GM21737 (cell line): ENCODE data around the gene TET3.
A peak's percentile ranks its signal among the peaks of the same experiment; 100 is the strongest.
"Not testable (repeated sequence)": the region's sequence is repeated elsewhere in the genome, so short reads cannot be mapped to it uniquely, and the experiment has no call there.

ENCODE experiments used
- ATAC-seq: cut with Tn5 transposase; IDR thresholded peaks from one replicate; pipeline ENCODE4 v1.9.1; 2021; ENCODE audit warnings: mild to moderate bottlenecking, moderate library complexity; ENCODE audit not compliant: unreplicated experiment

TET3 gene

GRCh38 chr2:73984203-73984921 is at the start of gene TET3:
TET3 (plus strand) TSS chr2:73984910; CDS start chr2:73986404, 1,494 bp downstream.
- ATAC-seq = peak; percentile 34

DNA sequence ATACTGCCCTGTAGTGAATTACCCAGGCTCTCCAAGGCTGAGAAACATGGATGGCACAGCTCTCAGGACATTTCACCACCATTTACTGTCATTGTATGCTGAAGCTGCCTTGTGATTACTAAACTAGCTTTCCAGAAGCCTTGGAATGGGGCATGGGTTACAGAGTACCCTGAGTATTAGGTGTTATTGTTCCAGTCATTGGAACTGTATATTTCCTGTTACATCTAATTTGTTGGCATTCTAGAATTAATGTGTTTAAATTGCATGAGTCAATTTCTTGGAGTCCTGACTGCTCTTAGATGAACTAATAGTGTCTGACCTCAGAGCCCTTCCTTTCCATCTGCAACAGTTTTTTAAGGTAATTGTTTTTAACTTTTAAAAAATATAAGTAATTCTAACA is 49.1 kb upstream of the TET3 start:
- ATAC-seq = no peak

GRCh38 chr2:73937103-73937885 is 47.4 kb upstream of the TET3 start:
- no peak for ATAC-seq

DNA sequence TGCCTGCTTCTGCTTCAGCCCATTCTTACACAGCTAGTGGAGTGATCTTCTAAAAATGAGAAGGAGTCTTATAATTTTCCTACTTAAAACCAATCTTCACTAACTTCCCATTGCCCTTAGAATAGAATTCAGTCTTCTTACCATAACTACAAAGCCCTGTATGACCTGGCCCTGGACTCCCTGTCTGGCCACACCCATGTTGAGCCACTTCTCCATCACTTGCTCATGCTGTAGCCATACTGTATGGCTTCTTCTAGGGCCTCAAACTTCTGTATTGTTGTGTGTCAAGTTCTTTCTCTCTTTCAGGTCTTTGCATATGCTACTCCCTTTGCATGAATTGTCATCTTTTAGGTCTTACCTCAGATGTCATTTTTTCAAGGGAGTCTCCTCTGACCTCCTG is 46.8 kb upstream of the TET3 start:
- ATAC-seq = no peak

DNA sequence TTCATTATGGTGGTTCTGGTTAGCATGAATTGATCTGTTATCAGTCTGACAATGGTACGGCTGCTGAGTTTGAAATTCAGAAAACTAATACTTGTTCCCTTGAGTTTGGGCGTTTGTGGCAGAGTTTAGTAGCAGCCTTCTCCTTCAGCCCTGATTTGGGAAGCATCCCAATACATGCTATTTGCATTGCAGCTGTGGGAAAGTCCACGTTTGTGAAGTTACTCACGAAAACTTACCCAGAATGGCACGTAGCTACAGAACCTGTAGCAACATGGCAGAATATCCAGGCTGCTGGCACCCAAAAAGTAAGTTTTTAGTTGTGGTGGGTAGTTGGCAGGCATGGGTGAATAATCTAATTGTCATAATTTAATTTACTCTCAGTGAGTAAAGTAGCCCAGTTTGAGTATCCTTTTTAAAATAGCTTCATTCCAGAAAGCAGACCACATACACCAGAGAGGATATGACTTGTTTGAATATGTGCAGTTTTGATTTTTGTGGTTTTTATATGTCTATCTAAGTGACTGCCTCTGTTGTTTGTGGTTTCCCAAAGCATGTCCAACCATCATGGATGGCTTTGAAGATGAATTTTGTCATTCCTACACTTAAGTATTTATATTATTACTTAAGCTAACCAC is 45.9 kb upstream of the TET3 start:
- no peak for ATAC-seq

DNA sequence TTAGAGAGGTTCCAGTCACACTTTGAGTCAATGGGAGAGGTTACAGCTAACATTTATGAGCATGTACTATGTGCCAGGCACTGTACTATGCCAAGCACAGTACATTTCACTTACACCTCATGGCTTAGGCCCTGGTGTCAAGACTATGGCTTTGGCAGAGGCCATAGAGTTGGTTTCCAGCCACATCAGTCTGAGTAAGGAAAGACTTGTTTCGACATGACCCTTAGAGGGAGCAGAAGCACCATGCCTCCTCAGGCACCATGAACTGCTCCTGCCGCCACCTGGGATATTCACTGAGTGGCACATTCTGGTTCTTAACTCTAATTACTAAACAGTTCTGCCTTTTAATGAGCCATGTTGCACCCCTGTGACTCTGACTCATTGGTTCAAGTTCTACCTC is 45.3 kb upstream of the TET3 start:
- ATAC-seq = no peak

GRCh38 chr2:73940066-73940465 is 44.6 kb upstream of the TET3 start:
- ATAC-seq = not testable (repeated sequence)

GRCh38 chr2:73942664-73943063 is 42.0 kb upstream of the TET3 start:
- ATAC-seq = no peak

- no peak for ATAC-seq
Measured at GRCh38 chr2:73944714-73945113, 40.0 kb upstream of the TET3 start.

DNA sequence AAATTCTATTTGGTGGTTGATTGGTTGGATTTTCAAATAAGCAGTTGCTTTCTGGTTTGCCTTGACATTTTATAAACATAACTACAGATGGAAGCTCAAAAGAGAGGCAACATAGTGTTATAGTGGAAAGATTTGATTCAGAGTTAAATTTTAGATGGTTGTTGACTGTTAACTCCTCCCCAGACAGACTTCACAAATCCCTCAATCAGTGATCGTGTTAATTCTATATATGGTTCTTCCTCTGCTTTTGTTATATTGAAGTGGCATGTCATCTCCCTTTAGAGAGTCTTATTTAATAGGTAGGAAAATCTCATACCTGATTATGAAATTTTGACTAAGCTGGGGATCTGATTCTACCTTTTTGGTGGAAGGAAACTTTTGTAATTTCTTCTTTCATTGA is 38.5 kb upstream of the TET3 start:
- ATAC-seq = no peak

DNA sequence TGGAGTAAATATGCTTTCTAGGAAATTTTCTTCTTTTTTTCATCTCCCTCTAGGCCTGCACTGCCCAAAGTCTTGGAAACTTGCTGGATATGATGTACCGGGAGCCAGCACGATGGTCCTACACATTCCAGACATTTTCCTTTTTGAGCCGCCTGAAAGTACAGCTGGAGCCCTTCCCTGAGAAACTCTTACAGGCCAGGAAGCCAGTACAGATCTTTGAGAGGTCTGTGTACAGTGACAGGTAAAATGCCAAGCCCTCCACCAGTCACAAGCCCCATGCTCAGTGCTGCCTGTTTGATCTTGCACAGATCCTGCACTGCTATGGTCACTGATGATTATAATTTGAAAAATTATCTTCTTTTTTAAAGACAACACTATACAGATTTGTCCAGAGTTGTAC is 38.0 kb upstream of the TET3 start:
- ATAC-seq = no peak

GRCh38 chr2:73947412-73948018 is 37.2 kb upstream of the TET3 start:
- ATAC-seq = no peak

DNA sequence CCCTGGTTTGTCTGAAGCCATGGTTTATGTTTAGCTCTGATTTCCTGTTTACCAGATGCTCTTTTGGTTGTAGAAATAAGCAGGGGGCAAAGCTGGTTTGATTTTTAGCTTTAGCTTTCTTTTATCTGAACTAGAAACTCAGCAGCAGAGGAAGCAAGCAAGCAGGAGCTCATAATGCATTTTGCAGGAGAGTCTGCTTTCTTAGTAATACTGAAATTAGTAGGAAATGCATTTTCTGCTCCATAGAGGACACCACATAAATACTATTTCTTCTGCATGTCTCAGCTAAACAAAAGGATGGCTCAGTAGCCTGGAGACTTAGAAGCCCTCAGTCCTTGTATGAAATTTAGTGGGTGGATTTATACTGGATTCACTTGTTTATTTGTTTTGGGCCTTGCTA is 34.9 kb upstream of the TET3 start:
- no peak for ATAC-seq

DNA sequence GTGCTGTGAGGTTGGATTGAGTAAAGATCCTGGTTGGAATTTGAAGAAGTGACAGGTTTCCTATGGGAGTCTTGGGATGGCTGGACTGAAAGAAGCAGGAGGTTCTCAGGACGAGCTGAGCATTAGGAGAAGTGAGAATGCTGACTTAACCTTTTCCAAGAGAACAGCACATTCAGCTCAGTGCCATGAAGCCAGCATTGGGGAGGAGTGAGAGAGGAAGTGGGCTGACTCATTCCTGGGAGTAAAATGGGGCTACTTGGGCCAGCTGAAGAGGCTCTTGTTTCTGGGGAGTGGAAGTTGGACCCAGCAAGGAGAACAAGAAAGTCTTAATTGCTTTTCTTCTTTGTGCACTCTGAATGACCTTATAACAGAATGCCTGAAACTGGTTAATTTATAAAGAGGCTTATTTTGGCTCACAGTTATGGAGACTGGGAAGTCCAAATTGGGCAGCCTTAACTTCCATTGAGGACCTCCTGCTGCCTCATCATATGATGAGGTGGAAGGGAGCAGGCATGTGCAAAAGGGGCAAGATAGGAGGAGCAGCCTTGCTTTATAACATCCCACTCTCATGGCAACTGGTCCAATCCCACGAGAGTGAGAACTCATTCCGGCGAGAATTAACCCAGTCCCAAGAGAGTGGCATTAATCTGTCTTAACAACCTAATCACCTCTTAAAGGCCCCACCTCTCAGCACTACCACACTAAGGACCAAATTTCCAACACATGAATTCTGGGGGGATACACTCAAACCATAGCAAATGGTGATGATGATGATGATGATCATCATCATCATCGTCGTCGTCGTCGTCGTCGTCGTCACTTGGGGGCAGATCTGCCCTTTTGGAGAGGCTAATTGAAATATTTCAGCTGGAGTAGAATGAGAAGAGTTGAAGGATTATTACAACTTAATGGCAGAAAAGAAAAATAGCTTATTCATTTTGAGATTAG is 31.9 kb upstream of the TET3 start:
- no peak for ATAC-seq

DNA sequence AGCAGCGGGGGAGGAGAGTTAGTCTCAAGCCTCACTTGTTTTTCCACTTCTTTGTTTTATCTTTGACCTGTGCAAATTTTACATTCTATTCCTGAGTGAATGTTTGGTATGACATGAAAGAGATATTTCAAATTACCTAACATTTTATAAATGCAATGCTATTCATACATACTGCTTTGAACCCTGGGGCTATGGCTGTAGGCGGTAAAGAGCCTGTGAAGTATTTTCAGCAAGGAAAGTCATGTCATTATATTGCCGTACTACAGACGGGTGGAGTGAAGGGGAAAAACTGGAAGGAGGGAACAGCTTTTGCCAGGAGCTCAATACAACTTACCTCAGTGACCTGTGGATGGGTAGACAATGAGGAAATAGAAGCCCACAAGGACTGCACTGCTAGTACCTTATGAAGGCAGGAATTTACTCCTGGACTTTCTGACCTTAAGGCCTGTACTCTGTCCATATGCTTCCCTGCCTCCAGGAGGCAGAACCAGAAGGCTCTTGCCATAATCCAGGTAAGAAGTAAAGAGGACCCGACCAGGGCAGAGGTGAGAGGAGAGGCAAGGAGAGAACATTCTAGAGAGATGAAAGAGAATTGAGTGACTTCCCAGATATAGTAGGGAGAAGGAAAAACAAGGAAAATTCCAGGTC is 28.4 kb upstream of the TET3 start:
- ATAC-seq = no peak

- ATAC-seq = no peak
Measured at GRCh38 chr2:73961274-73961673, 23.4 kb upstream of the TET3 start.

DNA sequence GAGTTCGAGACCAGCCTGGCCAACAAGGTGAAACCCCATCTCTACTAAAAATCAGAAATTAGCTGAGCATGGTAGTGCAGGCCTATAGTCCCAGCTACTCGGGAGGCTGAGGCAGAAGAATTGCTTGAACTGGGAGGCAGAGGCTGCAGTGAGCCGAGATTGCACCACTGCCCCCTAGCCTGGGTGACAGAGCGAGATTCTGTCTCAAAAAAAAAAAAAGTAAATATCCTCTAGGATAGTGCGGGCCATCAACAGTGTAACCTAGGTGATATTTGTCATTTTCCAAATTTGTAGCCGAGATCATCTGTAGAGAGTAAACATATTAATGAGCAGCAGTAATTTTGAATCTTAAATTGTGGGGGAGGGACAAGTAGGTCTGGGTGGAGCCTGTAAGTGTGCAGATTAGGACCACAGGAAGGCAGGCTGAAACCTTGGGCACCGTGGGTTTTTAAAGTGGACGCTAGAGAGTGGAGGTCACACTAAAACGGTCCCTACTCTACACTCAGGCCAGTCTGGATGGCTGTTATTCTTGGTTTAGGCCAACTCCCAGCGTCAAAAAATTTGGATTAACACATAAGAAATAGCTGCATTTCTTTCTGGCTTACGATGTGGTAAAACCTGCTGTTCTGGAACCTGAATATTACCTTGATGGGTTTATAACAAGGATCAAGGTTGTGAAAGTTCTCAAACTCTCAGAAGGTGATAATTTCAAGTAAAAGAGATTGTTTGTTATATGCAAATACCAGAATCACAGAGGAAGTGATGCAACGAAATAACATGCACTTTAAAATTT is 22.7 kb upstream of the TET3 start:
- no peak for ATAC-seq

GRCh38 chr2:73962798-73963197 is 21.9 kb upstream of the TET3 start:
- ATAC-seq = no peak
